KBM-7 (cell line): ENCODE data around the gene CHMP6.
"Not testable (repeated sequence)": the region's sequence is repeated elsewhere in the genome, so short reads cannot be mapped to it uniquely, and the experiment has no call there.

ENCODE experiments used
- DNase-seq: peaks from one replicate; pipeline ENCODE4 v3.0.0-alpha.2; 2015
- in situ Hi-C: fragments of 300-500 bp; cut with MboI; formaldehyde crosslinking; loops from 2 replicates; pipeline ENCODE4 v1.14.3; 2020; ENCODE audit warnings: low sequenced_read_pairs, low pct_unique_long_range_greater_than_20kb, mixed read lengths

Gene CHMP6

DNA sequence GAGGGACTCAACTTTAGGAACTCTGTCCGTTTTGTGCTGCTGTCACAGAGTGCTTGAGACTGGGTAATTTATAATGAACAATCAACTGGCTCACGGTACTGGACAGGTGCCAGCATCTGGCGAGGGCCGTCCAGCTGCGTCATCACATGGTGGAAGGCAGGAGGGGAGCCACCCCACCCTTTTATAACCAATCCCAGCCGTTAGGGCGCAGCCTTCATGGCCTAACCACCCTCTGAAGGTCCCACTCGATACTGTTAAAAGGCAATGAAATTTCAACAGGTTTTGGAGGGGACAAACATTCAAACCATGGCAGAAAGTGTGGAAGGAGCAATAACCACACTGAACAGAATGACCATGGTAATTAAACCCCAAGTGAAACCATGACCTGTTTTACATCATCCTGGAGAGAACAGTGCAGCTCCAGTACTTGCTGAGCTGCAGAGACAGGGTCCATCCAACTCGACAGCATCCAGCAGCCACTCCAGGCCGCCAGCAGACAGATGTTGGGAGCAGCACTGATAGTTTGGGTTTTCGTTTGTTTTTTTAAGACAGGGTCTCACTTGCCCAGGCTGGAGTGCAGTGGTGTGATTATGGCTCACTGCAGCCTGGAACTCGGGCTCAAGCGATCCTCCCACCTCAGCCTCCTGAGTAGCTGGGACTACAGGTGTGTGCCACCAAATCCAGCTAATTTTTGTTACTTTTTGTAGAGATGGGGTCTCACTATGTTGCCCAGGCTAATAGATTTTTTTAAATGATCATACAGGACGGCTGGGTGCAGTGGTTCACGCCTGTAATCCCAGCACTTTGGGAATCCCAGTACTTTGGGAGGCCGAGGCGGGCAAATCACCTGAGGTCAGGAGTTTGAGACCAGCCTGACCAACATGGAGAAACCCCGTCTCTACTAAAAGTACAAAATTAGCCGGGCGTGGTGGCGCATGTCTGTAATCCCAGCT is 11.0 kb downstream of the CHMP6 start:
- no peak for DNase-seq
- in situ Hi-C loops = no loop called here

DNA sequence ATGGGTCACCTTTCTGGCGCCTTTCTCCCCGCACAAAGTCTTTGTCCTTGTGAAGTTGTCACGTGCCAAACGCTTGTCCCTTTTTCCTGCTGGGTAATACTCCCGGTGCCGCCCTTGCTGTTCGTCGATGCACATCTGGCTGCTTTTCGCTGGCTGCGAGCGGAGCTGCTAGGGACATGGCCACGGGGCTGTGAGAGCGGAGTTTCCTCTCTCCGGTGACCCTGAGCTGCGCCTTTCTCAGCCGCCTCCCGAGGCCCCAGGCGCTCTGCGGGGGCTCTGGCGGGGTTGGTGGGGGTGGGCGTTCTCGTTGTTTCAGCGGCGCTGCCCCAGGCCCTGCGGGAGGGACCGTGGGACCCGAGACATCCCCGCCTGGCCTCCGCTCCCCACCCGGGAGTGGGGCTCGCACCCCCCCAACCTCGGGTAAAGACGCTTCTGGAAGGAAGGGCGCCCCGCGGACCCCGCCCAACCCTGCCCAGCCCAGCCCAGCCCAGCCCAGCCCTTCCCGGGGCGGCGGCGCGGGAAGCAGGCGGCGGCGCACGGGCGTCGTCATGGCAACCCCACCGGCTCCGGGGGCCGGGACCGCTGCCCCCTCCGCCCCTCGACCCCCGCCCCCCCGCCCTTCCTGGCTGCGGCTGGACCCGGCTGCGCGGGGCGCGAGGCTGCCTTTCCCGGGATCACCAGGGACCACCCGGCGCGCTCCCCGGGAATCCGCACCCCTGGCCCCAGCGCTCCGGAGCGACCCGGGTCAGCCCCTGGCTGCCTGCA is 12.3 kb downstream of the CHMP6 start:
- in situ Hi-C loops = no loop called here
- DNase-seq = no peak

DNA sequence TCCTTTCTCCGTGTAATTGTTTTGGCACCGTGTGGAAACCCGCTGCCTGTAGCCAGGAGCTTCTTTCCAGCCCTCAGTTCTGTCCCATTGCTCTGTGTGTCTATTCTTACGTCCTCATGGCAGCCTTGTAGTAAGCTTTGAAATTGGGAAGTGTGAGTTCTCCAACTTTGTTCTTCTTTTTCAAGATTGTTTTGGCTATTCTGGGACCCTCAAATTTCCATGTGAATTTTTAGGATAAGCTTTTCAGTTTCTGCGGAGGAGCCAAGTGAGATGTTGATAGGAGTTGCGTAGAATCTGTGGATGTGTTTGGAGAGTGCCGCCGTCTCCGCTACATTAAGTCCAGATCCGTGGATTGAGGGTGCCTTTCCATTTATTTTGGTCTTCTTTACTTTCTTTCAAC is 15.2 kb downstream of the CHMP6 start:
- in situ Hi-C loops = no loop called here
- no peak for DNase-seq

DNA sequence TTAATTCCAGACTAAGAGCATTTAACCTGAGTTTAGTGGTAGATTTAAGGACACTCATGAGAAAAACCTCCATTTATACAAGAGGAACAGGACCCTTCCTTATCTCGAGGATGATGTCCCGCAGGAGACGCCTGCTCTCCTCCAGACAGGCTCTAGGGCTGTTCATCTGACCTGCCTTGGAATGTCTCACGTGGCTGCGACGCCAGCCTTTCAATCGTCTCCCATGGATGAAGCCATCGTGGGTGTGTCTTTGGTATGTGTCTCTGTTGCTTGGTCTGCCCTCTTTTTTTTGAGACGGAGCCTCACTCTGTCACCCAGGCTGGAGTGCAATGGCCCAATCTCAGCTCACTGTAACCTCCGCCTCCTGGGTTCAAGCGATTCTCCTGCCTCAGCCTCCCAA is 16.5 kb downstream of the CHMP6 start:
- DNase-seq = no peak
- in situ Hi-C loops = no loop called here

DNA sequence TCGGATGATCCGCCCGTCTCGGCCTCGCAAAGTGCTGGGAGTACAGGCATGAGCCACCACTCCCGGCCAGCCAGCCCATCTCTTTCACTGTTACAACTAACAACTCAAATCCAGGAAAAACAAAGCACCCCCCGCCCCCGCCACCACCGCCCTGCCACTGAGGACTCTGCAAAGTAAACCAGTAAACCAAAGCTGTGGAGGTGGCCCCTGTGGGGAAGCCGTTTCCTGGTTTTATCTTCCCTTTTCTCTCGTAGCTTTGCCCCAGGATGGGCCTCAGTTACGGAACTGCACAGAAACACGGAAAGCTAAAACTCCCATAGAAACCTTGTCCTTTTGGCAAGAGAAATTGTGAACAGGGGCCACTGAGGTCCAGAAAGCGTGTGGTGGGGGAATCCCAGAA is 17.5 kb downstream of the CHMP6 start:
- peak; percentile 90 for DNase-seq
- in situ Hi-C loops = no loop called here

DNA sequence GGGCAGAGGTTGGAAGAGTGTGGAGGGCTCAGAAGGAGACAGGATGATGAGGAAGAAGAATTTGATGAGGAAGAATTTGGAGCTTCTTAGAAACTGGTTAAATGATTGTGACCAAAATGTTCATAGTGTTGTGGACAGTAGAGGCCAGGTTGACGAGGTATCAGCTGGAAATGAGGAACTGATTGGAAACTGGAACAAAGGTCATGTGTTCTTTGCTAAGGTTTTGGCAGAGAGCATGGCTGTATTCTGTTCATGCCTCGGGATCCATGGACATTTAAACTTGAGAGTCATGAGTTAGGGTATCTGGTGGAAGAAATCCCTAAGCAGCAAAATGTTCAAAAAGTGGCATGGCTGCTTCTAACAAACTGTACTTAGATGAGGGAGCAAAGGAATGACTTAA is 19.3 kb downstream of the CHMP6 start:
- in situ Hi-C loops = no loop called here
- DNase-seq = no peak

DNA sequence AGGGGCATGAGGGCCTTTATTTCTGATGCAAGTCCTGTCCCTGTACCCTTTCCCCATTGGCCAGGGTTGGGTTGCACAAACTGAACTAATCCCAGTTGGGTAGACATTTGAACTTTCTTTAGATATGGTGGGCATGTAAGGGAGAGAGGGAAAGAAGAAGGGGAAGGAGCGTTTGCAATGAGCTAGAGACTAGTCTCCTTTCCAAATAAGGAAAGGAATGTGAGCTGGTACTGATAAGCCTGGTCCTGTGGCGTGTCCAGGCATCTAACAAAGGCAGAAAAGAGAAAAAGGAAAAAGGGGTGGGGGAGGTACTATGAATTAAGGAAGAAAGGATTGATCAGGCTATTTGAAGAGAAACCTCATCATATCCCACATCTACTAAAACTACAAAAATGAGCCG is 20.3 kb downstream of the CHMP6 start:
- in situ Hi-C loops = no loop called here

DNA sequence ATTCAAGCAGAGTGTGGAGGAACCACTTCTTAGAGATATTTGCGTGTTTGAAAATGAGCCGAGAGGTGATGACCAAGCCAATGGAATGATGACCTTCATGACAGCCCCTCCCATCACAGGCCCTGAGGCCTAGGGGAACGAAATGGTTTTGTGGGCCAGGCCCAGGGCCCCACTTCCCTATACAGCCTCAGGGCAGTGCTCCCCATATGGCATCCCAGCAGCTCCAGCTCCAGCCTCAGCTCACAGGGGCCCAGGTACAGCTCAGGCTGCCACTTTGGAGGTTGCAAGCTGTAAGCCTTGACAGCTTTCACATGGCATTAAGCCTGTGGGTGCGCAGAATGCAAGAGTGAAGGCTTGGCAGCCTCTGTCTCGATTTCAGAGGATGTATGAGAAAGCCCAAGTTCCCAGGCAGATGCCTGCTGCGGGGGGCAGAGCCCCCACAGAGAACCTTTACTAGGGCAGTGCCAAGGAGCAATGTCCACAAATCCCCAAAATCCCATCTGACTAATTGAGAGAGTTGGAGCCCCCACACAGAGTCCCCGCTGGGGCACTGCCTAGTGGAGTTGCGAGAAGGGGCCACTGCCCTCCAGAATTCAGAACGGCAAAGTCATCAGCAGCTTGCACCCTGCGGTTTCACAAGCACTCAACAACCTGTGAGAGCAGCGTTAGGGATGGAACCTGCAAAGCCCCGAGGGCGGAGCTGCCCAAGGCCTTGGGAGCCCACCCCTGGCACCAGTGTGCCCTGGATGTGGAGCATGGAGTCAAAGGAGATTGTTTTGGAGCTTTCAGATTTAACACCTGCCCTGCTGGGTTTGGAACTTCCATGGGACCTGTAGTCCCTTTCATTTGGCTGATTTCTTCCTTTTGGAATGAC is 21.2 kb downstream of the CHMP6 start:
- DNase-seq = no peak
- in situ Hi-C loops = no loop called here

More for the DNA sequence above, 20.3 kb downstream of the CHMP6 start:
- DNase-seq = no peak

DNA sequence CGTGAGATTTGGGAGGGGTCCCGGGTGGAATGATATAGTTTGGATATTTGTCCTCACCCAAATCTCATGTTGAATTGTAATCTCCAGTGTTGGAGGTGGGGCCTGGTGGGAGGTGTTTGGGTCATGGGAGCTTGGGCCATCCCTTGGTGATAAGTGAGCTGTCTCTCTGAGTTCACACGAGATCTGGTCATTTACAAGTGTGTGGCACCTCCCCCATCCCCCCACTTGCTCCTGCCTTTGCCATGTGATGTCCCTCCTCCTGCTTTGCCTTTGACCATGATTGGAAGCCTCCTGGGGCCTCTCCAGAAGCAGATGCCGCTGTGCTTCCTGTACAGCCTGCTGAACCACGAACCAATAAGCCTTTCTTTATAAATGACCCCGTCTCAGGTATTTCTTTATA is 22.0 kb downstream of the CHMP6 start:
- DNase-seq = no peak
- in situ Hi-C loops = no loop called here

DNA sequence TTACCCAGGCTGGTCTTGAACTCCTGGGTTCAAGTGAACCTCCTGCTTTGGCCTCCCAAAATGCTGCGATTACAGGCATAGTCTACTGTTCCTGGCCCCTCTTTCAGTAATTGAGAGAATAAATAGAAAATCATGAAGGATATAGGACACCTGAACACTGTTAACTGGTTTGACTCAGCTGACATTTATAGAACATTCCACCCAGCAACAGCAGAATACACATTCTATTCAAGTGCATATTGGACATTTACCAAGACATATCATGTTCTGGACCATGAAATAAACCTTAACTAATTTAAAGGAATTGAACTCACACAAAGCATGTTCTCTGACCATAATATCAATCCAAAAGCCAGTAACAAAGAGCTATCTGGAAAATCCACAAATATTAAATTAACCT is 23.5 kb downstream of the CHMP6 start:
- in situ Hi-C loops = no loop called here
- no peak for DNase-seq

DNA sequence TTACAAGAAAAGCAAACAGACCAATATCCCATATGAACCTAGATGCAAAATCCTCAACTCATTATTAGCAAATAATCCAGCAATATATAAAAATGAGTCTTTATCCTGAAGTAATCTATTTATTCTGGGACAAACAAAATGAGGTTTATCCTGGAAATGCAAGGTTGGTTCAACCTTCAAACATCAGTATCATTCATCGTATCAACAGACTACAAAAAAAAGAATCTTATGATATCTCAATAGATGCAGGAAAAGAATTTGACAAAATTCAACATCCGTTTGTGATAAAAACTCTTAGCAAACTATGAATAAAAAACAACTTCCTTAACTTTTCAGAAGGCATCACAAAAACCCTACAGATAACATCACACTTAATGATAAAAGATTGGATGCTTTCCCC is 24.9 kb downstream of the CHMP6 start:
- in situ Hi-C loops = no loop called here
- DNase-seq = no peak

DNA sequence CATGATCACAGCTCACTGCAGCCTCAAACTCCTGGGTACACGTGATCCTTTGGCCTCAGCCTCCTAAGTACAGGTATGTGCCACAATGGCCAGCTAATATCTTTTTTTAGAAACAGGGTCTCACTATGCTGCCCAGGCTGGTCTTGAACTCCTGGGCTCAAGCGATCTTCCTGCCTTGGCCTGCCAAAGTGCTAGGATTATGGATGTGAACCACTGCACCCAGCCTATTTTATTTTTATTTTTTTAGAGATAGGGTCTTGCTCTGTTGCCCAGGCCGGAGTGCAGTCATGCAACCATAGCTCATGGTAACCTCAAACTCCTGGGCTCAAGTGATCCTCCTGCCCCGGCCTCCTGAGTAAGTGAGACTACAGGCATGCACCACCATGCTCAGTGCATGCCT is 25.7 kb downstream of the CHMP6 start:
- in situ Hi-C loops, DNase-seq: not testable (repeated sequence)

DNA sequence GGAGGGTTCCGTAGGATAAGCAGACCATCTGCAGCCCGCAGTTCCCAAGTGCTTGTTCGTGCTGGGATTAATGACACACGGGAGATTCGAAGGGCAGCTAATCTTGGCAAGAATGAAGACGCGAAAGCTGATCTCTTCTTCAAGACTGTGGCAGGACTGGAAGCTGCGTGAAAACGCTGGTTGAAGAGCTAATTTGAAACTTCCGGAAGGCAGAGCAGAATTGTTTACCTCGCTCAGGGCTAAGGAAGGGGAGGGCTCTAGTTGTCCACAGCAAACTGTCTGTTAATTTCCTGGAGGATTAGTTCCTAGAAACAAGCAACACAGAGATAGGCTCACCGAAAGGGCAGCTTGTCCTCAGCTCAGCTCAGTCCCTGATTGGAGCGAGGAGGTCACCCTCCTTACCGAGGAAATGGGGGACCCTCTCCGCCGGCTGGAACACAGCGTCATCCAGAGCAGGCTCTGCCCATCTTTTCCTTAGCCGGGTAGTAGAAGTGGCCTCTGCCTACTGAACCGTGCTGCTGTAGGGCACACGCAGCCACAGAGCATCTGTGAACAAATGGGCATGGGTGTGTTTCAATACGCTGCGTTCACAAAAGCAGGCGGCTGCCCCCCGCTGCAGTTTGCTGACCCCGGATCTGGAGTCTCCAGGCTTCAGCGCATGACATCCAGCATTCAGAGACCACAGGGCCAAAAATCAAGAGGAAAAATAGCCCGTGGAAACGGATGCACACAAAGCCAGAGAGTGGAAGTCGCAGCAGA is 26.6 kb downstream of the CHMP6 start:
- in situ Hi-C loops = no loop called here
- DNase-seq = peak; percentile 96

DNA sequence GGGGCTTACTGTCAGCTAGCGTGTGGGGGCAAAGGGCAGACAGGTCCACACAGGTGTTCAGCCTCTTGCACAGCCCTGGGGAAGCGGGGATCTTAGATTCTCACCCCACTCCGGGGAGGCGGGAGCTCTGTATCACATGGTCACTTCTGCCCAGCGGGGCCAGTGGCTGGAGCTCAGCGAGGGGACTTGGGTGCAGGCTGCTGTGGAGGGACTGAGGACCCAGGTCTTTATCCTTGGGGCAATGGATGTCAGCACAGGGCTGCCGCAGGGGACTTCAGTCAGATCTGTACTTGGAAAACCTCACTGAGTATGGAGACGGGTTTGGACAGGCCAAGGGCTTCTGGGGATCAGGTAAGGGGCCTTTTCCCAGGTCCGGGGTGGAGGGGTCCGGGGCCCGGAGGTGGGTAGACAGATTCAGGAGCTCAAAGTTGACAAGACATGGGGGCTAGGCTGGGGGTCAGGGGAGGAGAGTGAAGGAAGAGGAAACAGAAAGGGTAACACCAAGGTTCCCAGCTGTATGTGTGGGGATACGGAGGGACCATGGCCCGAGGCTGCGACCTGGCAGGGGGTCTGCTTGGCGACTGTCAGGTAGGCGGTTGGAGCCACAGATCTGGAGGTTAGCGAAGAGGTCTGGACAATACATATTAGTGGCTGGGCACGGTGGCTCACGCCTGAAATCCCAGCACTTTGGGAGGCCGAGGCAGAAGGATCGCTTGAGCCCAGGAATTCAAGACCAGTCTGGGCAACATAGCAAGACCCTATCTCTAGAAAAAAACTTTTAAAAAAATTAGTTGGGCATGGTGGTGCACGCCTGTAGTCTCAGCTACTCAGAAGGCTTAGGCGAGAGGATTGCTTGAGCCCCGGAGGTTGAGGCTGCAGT is 28.2 kb downstream of the CHMP6 start:
- DNase-seq = no peak
- in situ Hi-C loops = no loop called here

DNA sequence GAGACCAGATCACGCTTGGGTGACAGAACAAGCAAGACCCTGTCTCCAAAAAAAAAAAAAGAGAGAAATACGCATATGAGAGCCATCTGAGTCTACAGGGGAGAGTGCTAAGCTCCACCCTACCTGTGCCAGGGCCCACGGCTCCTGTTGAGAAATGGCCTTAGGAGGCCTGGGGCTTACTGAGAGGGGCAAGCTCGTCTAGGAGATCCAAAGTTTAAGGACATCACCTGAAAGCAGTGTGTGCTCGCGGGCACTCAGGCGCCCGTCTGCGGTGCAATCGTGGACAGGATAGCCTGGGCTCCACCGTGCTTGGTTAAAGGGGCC is 28.8 kb downstream of the CHMP6 start:
- in situ Hi-C loops = no loop called here
- DNase-seq = no peak

DNA sequence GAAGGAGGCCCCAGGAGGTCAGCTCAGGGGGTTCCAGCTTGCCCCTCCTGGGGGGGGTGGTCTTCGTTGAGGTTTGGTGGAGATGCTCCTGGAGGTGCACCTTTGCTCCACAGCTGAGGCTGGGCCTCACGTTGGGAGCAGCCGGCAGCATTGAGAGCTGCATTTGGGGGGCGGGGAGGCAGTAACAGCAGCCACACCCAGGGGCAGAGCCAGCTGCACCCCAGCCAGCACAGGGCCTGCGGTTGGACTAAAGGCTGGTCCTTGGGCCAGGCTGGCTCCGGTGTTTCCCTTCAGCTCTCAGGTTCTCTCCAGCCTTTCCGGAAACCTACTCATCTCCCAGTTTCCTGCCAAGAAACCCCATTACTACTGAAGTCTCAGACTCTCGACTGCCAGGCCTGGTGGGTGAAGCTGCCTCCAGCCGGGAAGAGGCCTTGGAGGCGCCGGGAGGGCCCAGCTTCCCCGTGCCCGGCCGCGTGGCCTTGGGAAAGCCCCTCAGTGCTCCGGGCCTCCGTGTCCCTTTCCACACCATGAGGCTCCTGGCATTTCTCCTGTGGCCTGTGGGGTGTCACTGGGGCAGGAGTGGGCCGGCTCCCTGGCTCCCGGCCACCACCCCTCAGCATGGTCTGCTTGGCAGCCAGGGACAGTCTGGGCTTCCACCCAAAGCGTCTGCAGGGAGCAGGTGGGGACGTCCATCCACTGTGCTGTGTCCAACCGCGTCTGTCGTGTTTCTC is 29.3 kb downstream of the CHMP6 start:
- DNase-seq = peak; percentile 87

DNA sequence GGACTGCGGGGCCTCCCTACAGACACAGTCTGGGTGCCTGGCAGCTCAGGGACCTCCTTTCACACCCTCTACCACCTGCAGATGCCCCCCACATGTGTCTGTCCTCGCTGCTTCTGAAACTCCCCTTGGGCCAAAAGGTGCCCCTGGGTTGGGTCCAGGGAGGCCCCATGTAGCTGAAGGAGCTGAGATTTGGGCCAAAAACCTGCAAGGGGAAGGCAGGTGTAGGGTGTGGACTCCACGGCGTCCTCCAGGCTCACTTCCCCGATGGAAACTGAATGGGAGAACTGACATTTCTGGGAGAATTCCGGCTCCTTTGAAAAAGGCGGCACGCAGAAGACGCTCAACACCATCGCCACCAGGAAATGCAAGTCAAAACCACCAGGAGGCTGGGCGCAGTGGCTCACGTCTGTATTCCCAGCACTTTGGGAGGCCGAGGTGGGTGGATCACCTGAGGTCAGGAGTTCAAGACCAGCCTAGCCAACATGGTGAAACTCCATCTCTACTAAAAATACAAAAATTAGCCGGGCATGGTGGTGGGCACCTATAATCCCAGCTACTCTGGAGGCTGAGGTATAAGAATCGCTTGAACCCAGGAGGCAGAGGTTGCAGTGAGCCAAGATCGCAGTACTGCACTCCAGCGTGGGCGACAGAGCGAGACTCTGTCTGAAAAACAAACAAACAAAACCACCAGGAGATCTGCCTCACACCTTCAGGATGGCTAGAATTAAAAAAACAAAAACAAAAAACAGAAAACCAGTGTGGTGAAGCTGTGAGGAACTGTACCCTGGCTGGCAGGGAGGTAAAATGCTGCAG is 30.1 kb downstream of the CHMP6 start:
- DNase-seq = no peak
- in situ Hi-C loops = no loop called here

More for the DNA sequence above, 29.3 kb downstream of the CHMP6 start:
- in situ Hi-C loops = no loop called here
